Jurkat, Clone E6-1 (cell line): ENCODE measurements around the gene RPL29.
"Not testable (repeated sequence)": the region's sequence is repeated elsewhere in the genome, so short reads cannot be mapped to it uniquely, and the experiment has no call there.

Source experiments
- DNase-seq: peaks from one replicate; pipeline ENCODE4 v3.0.0-alpha.2; 2011; ENCODE audit warnings: low read depth, low spot score
- H3K4me3 ChIP-seq: 2 replicates; pipeline ENCODE4 v1.5.1; 2011; ENCODE audit warnings: mild to moderate bottlenecking, low read length, control low read depth, moderate library complexity

RPL29 gene

DNA sequence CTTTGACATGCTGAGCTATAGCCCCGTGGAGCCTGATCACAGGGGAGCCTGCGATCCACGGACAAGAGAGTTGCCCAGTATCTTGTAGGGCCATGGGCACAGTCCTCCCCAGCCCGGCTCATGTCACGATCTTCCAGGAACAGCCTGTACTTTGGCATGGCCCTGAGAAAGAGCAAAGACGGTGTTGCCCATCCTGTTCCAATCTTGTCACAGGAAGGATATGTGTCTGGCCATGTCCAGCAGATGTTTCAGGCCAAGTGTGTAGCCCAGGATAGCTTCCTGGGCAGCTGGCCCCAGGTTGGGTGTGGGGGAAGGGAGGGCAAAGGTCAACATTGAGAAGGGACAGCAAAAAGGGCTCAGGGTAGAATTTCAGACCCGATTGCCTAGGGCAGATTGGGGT lies 17.0 kb upstream of the RPL29 start:
- H3K4me3 ChIP-seq = no peak overlapping the region

GRCh38 chr3:52010431-52010830 lies 14.7 kb upstream of the RPL29 start:
- no peak overlapping the region for H3K4me3 ChIP-seq
- no peak for DNase-seq

More for the DNA sequence above, 17.0 kb upstream of the RPL29 start:
- no peak for DNase-seq

DNA sequence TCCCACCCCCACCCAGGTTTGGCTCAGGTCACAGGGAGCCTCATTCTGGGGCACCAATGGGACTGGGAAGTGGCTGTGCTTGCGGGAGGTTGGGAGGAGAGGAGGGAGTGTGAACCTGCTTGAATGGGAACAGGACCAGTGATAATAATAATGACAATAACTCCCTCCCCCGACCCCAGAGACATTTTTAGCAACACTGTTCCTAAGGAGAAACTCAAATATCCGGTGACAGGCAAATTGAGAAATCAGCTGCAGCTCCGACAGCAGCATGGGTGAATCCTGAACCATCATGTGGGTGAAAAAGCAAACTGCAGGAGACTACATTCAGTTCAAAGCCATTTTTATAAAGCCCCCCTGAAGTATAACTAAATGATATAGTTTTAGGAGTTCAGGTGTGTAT lies 11.6 kb upstream of the RPL29 start:
- no peak for DNase-seq

GRCh38 chr3:52006820-52007133 lies 11.1 kb upstream of the RPL29 start:
- no peak overlapping the region for H3K4me3 ChIP-seq
- DNase-seq = no peak

More for the DNA sequence above, 11.6 kb upstream of the RPL29 start:
- H3K4me3 ChIP-seq = no peak overlapping the region

DNA sequence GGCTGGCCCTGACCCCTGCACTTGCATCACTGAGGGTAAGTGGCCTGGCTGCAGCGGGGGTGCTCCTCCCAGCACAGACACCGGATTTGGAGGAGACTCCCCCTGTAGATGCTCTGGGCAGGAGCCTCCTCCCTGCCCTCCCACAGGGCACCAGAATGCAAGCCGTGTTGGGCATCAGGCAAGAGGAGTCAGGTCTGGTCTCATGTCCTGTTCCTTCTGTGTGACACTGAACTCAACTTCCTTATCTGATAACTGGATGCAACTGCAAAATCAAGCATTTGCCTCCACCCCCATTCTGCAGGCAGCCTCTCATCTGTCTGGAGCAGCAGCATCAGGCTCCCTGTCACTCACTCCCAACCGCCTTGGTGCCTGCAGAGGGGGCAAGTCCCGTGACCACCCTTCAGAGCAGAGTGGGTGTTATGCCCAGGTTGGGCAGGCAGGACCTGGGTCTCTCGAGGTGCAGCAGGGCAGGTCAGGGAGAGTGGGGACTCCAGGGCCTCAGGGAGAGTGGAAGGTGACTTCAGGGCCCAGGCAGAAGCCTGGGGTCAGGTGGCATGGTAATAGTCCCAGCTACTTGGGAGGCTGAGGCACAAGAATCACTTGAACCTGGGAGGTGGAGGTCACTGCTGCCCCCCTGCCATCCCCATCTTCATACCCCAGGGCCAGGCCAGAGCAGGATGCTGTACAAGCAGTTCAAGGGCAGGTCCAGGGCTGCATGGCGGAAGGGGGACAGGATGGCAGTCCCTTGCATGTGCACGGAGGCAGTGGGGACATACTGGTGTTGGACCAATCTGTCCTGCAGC lies 10.5 kb upstream of the RPL29 start:
- no peak for DNase-seq

GRCh38 chr3:52005571-52005986 lies 9.9 kb upstream of the RPL29 start:
- H3K4me3 ChIP-seq = no peak overlapping the region
- DNase-seq = no peak

More for the DNA sequence above, 10.5 kb upstream of the RPL29 start:
- no peak overlapping the region for H3K4me3 ChIP-seq

GRCh38 chr3:52004906-52005395 lies 9.3 kb upstream of the RPL29 start:
- H3K4me3 ChIP-seq = no peak overlapping the region
- DNase-seq = no peak

DNA sequence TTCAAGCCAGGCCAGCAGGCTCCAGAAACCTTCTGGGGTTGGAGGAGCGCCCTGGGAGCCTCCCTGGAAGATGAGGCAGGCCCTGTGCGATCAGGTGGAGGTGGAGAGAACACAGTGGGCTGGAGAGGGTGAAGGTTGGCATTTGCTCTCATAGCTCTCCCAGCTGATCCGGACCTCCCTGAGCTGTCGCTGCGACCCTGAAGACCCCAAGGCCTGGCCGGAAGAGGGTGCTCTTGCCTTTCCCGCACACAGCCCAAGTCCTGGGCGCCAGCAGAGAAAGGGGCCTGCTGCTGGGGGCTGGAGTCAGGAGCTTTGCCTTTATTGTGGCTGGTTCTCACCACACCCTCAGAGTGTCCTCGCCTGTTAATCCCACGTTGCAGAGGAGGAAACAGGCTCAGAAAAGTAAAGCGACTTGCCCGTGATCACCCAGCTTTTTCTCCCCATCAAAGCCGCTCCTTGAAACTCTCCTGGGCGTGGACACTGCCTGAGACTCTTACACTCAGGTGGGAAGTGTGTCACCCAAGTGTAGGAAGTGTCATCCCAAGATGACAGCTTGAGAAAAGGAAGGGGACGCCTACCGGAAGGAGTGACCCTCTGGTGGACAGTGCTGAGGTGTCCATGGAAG lies 8.6 kb upstream of the RPL29 start:
- no peak for DNase-seq
- H3K4me3 ChIP-seq = no peak overlapping the region

DNA sequence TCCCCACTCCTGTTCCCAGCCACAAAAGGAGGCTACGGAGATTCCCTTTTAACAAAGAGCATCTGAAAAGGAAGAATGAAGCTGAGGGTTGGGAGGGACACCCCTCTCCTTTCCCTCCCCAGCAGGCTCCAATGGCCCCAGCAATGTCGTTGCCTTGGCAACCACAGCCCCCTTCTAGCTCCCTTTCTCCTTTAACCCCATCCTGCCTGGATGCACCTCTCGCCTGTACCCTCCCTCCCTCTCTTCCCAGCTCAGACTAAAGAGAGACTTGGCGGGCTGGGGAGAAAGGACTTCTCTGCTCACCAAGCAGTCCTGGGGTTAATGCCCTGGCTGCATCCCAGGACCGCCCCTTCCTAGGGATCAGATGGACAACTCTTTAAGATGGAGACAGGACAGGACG lies 7.1 kb upstream of the RPL29 start:
- no peak overlapping the region for H3K4me3 ChIP-seq

DNA sequence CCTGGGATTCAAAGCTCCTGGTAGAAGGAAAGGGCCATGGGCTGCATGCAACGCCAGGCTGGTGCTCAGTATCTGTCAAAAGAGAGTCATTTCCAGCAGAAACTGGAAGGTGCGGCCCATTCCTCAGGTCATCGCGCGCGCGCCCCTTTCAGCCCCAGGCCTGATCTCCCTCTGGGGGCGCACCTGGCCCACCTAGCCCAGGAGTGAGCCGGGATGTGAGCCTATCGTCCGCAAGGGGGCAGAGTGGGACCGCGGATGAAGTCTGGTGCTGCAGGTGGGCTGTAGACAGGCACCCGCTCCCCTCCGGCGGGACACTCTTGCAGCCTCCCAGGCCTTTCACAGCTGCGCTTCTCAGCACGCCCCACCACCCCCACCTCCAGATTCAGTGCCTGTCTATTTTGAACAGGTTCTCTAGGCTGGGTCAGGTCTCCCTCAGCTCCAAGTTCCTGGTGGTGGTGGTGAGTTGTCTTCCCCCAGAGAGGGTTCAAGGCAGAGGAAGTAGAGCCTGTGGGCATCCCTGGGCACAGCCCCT lies 5.8 kb upstream of the RPL29 start:
- no peak overlapping the region for H3K4me3 ChIP-seq
- peak; percentile 82 for DNase-seq

More for the DNA sequence above, 7.1 kb upstream of the RPL29 start:
- DNase-seq = no peak

- no peak for DNase-seq
- H3K4me3 ChIP-seq = no peak overlapping the region
These were observed 4.2 kb upstream of the RPL29 start for GRCh38 chr3:51999846-52000245.

- no peak for DNase-seq
- no peak overlapping the region for H3K4me3 ChIP-seq
These were observed 3.1 kb upstream of the RPL29 start for GRCh38 chr3:51998774-51999173.

GRCh38 chr3:51997935-51998596 lies 2.4 kb upstream of the RPL29 start:
- DNase-seq = no peak
- no peak overlapping the region for H3K4me3 ChIP-seq

- DNase-seq = no peak
- H3K4me3 ChIP-seq = no peak overlapping the region
These were observed 1.5 kb upstream of the RPL29 start for GRCh38 chr3:51997172-51997571.

GRCh38 chr3:51994530-51994929 lies 1.2 kb downstream of the RPL29 start:
- no peak for DNase-seq
- peak overlapping the region; percentile 84 for H3K4me3 ChIP-seq

- not testable (repeated sequence) for H3K4me3 ChIP-seq
These were observed 2.0 kb downstream of the RPL29 start for GRCh38 chr3:51993657-51994056.

GRCh38 chr3:51992017-51992682 lies 3.5 kb downstream of the RPL29 start:
- no peak overlapping the region for H3K4me3 ChIP-seq
- DNase-seq = no peak

More at GRCh38 chr3:51993657-51994056, 2.0 kb downstream of the RPL29 start:
- DNase-seq = not testable (repeated sequence)

DNA sequence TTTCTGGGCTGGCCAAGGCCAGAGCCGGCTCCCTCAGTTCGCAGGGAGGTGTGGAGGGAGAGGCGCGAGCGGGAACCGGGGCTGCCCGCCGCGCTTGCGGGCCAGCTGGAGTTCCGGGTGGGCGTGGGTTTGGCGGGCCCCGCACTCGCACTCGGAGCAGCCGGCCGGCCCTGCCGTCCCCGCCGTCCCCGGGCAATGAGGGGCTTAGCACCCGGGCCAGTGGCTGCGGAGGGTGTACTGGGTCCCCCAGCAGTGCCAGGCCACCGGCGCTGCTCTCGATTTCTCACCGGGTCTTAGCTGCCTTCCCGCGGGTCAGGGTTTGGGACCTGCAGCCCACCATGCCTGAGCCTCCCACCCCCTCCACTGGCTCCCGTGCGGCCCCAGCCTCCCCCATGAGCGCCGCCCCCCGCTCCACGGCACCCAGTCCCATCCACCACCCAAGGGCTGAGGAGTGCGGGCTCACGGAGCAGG lies 5.2 kb downstream of the RPL29 start:
- DNase-seq = not testable (repeated sequence)

More for the DNA sequence above, 5.2 kb downstream of the RPL29 start:
- H3K4me3 ChIP-seq = not testable (repeated sequence)
